Measurements from ENCODE around the gene OTUD1.

OTUD1 gene

DNA sequence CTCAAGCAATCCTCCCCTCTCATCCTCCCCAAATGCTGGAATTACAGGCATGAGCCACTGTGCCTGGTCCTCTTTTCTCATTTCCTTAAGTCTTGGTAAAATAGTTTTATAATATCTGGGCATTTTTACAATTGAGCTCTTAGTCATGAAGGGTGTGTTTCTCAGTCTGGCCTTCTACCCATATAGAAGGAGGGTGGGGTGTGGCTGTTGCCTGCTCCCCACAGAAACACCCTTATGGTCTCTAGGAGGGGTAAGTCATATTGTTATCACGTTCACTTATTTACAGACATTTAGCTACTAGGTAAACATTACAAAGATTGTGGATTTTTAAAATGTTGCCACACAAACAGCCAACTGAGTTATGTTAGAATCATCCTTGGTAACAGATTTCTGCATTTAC is 6.7 kb upstream of the OTUD1 start:
- no peak for DNase-seq

- DNase-seq, result no peak
Measured at GRCh38 chr10:23432639-23433038, 6.2 kb upstream of the OTUD1 start.

GRCh38 chr10:23433701-23434100 is 5.2 kb upstream of the OTUD1 start:
- DNase-seq, result no peak

GRCh38 chr10:23435378-23435777 is 3.5 kb upstream of the OTUD1 start:
- no peak for DNase-seq

DNA sequence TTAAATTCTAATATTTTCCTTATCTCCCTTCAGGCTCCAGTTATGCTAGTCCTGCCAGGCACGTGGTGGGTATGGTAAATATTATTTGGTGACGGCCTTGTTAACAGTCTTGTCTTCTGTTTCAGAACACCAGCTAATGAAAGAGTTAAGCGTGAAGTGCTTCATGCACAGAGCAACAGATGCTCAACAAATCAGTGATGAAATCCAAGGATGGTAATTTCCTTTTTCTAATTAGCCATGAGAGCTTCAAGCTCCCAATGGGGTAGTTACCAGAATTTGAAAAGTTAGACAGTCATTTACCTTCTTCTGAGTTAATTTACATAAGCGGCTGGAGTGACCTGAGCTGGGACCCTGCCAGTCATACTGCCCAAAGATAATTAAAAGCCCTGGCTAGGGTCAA is 1.9 kb upstream of the OTUD1 start:
- no peak for DNase-seq

DNA sequence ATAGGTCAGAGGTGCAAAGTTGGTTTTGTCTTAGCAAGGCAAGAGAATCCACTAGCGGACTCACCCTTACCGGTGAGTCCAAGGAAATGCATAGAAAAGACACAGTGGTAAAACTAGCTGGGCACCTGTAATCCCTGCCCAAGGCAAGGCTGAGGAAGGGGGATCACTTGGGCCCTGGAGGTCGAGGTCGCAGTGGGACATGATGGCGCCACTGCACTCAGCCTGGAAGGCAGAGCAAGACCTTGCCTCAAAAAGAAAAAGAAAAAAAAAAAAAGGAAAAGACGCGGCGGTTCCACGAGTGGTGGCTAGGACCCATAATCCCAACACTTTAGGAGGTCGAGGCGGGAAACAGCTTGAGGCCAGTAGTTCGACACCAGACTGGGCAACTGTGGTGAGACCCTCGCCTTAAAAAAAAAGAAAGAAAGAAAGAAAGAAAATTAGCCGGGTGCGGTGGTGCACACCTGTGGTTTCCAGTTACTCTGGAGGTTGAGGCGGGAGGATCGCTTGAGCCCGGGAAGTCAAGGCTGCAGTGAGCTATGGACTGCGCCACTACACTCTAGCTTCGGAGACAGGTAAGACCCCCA is 820 bp upstream of the OTUD1 start:
- no peak for DNase-seq

DNA sequence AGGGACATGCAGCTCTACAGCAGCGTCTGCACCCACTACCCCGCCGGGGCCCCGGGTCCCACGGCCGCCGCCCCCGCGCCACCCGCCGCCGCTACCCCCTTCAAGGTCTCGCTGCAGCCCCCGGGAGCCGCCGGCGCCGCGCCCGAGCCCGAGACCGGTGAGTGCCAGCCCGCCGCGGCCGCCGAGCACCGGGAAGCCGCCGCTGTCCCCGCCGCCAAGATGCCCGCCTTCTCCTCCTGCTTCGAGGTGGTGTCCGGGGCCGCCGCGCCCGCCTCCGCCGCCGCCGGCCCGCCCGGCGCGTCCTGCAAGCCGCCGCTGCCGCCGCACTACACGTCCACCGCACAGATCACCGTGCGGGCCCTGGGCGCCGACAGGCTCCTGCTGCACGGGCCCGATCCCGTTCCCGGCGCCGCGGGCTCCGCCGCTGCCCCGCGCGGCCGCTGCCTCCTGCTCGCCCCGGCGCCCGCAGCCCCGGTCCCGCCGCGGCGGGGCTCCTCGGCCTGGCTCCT is 631 bp downstream of the OTUD1 start:
- no peak for DNase-seq

DNA sequence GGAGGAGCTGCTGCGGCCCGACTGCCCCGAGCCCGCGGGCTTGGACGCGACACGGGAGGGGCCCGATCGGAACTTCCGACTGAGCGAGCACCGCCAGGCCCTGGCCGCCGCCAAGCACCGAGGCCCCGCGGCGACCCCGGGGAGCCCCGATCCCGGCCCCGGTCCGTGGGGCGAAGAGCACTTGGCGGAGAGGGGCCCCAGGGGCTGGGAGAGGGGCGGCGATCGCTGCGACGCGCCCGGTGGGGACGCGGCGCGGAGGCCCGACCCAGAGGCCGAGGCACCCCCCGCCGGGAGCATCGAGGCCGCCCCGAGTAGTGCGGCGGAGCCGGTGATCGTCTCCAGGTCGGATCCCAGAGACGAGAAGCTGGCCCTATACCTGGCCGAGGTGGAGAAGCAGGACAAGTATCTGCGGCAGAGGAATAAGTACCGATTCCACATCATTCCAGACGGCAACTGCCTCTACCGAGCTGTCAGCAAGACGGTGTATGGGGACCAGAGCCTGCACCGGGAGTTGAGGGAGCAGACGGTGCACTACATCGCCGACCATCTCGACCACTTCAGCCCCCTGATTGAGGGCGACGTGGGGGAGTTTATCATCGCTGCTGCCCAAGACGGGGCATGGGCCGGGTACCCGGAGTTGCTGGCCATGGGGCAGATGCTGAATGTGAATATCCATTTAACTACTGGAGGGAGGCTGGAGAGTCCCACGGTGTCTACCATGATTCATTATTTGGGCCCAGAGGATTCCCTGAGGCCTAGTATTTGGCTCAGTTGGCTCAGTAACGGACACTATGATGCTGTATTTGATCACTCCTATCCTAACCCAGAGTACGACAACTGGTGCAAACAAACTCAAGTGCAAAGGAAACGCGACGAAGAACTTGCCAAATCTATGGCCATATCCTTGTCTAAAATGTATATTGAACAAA is 1.4 kb downstream of the OTUD1 start:
- peak; percentile 33 to 50 for DNase-seq

GRCh38 chr10:23441251-23441650 is 2.4 kb downstream of the OTUD1 start:
- no peak for DNase-seq

DNA sequence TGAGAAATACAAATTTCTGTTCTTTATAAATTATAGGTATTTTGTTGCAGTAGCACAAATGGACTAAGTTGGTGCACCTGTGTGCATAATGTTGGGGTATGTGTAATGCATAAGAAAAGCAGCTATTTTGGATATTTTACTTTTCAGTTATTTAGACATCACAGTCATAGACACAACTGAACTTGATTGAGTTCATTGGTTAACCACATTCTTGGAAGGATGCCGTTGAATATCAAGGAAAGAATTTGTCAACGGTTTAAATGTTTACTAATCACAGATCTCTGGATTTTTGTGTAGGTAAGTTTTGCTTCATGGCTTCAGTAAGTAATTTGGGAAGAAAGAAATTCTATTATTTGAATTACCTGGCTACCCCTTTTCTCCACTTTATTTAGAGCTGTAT is 4.1 kb downstream of the OTUD1 start:
- no peak for DNase-seq

DNA sequence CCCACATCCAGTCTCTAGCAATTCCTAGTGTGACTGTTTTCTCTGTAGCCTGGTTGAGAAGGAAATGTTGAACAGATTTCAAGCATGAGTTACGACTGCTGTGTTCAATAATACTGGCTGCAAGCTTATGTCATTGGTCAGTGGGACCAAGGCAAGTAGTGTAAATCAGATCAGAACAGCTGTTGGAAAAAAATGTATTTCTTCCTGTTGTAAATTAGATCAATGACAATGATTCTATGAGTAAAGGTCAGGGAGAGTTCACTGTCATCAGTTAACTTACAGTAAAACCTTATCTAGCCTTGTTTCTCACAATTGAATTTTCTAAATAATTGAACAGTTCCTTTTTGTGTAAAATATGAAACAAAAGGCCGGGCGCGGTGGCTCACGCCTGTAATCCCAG is 6.7 kb downstream of the OTUD1 start:
- no peak for DNase-seq

- DNase-seq, result no peak
Measured at GRCh38 chr10:23448323-23448722, 9.4 kb downstream of the OTUD1 start.

DNA sequence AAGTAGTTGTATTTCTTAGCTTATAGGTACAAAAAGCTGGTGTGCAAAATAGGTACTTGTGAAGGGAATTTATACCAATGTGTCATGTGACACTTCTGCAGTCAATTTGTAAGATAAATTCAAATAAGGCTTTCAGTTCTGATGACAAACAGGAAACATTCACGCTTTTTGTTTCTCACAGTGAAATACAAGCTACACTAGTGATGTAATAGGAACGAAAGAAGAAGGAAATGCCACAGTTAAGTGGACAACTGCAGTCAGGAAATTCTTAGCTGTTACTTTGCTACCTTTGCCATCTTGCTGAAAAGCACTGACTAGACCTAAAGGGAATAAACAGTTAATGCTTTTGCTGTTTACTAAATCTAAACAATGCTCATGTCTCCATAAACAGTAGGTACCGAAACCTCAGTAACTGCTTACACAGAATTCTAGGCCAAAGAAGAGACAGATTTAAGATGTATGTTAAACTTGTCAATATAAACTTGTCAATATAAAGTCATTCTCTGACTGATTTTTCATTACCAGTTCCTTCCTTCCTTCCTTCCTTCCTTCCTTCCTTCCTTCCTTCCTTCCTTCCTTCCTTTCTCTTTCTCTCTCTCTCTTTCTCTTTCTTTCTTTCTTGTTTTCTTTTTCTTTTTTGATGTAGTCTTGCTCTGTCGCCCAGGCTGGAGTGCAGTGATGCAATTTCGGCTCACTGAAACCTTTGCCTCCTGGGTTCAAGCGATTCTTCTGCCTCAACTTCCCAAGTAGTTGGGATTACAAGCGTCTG is 10.1 kb downstream of the OTUD1 start:
- peak; percentile 31 to 54 for DNase-seq

DNA sequence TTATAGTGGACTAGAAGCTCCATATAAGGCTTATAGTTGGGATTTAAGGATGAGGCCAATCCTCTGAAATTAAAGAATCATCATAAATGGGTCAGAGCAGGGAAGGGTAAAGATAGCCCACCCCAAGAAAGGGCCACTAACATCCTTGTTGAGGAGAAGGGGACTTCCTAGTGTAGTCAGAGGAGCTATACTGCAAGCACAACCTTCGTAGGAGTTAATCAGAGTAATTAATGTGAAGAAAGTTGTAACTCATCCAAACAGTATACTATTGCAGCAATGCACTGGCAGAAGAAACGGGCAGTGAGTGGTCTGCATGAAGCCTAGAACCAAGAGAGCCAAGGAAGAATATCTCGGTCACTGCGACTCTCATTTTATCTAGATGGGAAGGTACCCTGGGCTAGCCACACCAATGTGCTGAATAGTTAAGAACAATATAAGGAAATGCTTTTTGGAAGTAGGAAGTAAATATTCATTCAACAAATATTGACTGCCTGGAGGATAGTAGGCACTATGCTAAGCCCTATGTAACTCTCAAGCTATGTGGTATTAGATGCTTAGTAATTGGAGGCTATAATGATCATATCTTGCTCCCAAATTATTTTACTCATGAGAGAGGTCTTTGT is 13.3 kb downstream of the OTUD1 start:
- no peak for DNase-seq

DNA sequence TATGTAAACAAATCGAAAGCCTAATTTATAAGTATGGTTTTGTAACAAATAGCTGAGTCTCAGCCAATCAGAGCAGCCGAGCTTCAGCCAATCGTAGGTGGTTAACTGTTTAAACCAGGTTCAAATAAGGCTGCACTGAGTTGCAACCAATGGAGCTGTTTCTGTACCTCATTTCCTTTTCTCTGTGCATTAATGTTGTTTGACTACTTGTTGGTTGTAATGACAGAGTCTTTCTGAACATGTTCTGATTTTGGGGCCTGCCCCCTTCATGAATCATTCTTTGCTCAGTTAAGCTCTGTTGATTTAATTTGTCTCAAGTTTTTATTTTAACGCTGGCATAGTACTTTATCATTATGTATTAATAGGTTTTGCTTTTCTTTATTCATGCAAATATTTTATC is 14.6 kb downstream of the OTUD1 start:
- DNase-seq, result no peak

DNA sequence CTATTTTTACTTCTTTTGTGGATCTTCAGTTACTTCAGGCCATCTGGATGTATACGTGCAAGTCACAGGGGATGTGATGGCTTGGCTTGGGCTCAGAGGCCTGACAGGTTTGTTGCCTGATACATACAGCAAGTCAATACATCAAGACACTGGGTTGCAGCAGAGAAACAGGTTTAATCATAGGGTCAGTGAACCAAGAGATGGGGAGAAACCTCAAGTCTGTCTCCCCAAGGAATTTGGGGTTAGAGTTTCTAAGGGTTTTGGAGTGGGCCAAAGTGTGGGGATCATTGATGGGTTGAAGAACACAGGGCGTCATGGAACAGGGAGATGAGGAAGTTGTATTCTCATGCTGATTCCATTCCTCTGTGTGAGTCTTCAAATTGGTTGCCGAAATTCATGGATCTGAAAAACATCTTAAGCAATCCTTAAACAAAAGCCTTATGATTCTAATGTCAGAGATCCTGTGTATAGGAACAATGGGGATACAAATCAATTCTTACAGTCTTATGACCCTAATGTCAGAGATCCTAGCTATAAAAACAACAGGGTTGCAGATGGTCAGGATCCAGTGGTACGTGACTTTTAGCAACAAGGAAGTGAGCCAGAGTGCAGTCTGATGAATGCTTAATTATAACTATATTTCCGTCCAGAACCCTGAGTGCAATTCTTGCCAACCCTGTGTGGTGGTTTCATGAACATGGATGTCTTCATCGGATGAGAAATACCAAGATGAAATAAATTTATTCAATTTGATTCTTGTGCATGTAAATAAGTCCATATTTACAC is 18.9 kb downstream of the OTUD1 start:
- no peak for DNase-seq

- DNase-seq, result no peak
Measured at GRCh38 chr10:23459308-23459939, 20.5 kb downstream of the OTUD1 start.

DNA sequence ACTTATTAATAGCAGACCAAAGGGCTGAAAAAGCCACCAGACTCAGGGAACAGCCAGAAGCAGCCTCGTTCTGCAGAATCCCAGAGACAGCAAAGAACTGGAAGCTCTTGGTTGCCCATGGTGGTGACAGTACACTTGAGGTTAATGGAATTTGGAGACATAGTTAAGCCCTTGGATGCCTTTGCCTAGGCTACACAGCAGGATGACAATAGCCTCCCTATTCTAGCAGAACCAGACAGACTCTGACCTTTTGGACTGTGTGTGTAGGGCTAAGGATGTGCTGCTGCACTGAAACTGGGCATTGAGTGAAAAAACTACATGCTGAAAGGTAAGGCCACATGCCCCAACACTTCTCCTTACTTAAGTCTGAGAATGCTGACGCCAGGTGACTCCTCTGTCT is 22.7 kb downstream of the OTUD1 start:
- no peak for DNase-seq

DNA sequence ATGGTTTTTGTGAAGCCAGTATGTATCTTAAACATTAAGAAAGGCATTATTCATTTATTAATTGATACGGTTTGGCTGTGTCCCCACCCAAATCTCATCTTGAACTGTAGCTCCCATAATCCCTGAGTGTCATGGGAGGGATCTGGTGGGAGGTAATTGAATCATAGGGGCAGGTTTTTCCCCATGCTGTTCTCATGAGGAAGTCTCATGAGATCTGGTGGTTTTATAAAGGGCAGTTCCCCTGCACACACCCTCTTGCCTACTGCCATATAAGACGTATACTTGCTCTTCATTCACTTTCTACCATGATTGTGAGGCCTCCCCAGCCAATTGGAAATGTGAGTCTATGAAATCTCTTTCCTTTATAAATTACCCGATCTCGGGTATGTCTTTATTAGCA is 28.1 kb downstream of the OTUD1 start:
- DNase-seq, result no peak

GRCh38 chr10:23467548-23467947 is 28.7 kb downstream of the OTUD1 start:
- DNase-seq, result no peak

DNA sequence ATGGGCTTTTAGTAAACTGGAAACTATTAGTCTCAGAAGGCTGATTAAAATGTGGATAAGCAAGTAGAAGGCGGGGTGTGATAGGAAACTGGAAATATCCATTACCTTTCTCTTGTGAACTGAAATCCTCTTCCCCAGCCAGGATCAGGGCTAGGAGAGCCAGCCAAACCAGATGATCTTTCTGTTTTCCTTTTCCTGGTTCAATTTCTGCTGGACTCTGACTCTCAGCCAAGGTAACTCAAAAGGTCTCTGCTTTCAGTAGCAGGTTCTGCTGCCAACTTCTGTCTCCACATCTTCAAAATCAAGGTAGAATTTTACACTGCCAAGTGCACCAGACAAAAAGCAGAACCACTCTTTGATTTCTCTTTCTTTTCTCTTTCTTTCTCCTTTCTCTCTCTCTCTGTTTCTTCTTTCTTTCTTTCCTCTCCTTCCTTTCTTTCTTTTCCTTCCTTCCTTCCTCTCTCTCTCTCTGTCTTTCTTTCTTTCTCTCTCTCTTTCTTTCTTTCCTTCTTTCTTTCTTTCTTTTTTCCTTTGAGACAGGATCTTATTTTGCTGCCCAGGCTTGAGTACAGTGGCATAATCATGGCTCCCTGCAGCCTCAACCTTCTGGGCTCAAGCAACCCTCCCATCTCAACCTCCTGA is 30.8 kb downstream of the OTUD1 start:
- DNase-seq, result no peak

Data from Kasumi-1 (cell line).